Umbilical cord (tissue), 2 donors: ENCODE results near the gene PIK3R5. TPM values are rescaled to one million over a fixed set of nuclear protein-coding genes. Genes with fewer than 3 reads are reported as not detected.
"Not testable (repeated sequence)": the region's sequence is repeated elsewhere in the genome, so short reads cannot be mapped to it uniquely, and the experiment has no call there.

Source experiments
- DNase-seq: peaks from one replicate; pipeline ENCODE4 v3.0.0-alpha.2; 2015; ENCODE audit warnings: low spot score
- total RNA-seq: library from RNA; depleted of rRNA; stranded (reverse); fragments of >200 nt; gene quantifications from one replicate; pipeline ENCODE4 v1.2.3, GENCODE V29; 2014; ENCODE audit warnings: low replicate concordance; ENCODE audit not compliant: insufficient read depth

PIK3R5 gene
- total RNA-seq, 1 donor from 2014 or later = 4.3 TPM

DNA sequence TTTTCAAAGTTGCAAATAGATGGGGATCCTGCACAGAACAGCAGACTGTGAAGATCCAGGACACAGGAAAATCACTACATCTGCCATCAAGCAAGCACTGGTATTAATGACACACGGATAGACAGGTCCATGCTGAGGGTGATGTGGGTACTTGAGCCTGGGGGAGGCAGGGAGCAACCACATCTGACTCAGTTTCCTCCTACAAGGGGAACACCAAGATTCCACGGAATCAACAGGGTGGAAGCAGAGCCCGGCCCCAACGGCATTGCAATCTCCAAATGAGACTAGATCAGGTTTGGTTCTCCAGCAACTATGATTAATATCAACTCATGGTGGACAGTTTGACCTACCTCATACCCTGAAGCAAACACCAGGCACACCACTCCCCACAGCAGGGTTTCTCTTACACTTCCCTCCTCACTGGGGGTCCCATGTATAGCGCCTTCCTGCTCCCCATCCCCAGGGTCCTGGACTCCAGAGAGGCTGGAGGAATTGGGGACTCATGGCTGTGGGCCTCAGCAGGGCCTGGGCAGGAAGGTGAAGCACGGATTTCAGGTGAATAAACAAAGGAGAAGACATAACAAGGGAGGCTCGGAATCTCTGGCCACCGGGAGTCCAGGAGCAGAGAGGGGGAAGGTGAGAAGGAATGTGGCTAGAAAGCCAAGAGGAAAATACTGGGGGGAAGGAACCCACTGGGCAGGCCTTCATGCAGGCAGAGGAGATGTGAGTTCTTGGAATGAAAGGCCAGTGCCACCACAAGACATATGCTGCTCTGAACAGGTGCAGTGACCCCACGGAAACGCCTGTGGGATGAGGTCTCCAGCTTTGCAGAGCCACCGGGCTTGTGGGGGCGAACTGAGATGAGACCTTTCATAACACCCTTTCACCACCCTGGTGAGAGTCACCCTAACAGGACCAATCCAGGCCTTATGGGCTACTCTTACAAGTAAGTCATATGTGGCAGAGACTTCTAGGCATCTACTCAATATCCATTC, 68.6 kb downstream of the PIK3R5 start:
- no peak for DNase-seq

DNA sequence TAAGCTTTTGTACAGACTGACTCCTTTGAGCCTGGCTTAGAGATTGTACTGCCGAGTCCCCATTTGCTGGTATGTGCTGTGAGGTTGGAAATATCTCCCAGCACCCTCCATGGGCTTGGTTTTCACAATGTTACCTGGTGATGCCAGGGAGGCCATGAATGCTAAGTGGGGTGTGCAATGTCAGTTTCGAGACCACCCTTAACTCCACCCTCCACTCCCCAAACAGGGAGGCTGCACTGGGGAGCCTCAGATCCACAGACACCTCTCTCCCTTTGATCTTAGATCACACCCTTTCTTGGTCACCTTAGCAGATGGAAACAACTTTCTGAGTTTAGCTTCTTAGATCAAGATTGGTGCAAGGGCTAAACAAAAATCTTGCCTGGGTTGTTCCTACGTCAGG, 69.4 kb downstream of the PIK3R5 start:
- DNase-seq = no peak

DNA sequence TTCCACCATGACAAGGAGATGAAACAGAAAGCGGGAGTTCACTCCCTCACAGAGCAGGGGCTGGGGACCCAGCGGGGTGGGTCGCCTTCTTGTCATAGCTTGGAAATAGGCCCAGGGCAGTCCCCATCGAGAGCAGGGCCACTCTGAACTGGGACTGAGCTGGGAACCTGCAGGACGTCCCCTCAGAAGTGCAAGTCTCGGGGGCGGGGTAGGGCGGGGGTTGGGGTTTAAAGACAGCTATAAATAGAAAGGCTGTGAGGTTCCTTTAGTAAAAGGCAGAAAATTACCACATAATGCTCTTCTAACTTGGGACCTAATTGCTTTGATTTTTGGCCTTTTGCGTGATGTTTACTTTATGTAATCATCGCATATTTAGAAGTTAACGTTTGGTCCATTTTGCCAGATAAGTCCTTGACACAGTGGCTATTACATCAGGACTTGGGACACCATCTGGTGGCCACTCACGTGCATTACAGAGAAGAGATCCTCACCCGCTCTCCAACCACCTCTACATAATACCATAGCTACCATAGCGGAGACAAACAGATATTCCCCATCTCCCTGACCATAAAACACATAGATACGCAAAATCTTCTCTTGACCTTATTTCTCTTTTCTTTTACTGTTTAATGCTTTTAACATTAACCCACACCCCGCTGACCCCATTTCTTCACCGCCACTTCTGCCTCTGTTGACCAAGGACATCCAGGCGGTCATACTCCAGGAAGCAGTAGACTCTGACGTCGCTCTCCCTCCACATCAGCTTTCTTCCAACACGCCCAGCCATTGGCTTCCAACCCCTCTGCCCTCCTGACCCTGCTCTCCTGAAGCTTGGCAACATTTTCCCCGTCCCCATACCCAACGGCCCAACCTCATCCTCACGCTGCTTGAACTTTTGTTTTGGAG, 70.6 kb downstream of the PIK3R5 start:
- DNase-seq = peak; percentile 72

DNA sequence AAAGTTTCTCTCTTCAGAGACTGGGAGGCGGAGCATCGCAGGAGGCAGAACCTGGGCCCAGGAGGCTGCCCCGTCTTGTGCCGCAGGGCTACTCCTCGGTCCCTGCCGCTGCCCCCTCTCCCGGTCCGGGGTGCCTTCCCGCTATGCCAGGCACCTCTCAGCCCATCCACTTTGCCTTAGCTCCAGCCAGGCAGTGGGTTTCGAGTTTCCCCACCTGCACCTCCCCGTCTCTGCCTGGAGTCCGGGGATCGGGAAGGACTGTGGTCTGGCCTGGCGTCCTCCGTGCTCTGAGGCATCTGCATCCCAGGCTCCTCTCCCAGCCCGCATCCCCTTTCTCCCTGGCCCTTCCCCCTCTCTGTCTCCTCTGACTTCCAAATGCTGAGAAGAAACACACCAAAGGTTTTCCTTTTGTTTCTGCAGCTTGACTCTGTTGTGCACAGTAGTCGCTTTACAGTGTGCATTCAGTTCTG, 71.3 kb downstream of the PIK3R5 start:
- DNase-seq = no peak

DNA sequence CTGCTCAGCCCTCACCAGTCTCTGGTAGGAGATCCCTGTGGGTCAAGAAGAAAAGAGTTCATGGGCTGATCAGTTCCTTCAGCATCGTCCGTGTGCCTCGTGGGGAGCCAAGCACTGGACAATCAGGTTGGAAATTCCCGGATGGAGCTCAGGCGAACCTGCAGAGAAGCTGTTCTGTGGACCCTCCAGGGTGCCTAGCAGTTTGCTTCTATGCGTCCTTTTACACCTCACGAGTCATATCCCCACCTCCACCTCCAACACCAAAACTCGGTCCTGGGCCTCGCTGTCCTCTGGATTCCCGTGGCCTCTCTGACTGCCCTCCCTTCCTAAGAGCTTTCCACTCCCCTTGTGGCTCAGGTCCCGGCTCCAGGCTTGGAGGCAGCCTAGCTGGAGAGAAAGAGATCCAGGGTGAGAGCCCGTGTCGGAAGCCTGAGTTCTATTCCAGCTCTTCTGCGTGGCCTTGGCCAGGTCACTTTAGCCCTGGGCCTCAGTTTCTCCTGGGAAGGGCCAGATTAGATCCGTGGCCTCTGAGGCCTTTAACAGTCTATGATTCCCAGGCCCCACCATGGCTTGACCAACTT, 71.8 kb downstream of the PIK3R5 start:
- no peak for DNase-seq

DNA sequence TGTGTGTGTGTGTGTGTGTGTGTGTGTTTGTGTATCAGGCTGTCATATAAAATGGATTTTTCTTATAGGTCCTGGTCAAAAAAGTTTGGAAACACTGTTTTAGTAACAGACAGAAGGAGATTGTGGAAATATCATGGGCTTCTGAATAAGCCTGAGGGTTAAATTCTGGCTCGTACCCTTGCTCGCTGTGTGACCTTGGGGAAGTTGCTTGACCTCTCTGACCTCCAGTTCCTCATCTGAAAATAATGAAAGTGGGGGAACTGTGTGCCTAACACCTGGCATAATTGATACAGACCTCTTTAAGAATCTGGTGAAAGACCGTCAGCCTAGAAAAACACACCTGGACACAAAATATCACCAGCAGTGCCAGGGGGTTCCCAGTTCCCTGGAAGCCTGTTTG, 72.4 kb downstream of the PIK3R5 start:
- no peak for DNase-seq

DNA sequence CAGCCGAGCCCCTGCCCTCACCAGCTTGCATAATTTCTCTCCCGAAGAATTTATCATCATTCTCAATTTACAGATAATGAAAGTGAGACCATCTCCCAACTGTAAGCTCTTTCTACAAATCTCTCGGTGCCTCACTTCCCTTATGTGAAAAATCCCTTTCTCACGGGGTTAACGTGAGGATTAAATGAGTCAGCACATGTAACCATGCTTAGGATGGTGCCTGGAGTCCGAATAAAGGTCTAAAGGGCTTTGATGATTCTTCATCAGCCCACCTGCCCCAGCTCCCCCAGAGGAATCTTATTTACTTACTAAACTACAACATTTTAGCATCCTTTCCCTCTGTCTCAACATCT, 73.2 kb downstream of the PIK3R5 start:
- no peak for DNase-seq

DNA sequence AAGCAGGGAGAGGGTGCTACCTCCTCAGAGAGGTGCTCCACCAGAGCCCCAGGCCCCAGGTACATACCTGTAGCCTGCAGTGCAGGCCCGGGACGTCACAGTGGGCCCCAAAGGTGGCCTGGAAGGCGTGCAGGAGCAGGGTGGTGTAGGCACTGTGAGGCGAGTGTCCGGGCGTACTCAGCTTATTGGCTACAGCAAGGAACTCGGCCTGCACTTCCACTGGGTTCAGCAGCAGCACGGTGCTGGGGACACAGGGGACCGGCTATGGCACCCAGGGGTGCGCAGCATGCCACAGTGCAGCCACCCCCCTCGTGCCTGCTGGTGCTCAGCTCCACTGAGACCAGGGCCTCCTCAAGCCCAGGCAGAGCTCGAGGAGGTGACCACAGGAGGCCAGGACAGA, 74.8 kb downstream of the PIK3R5 start:
- DNase-seq = no peak

DNA sequence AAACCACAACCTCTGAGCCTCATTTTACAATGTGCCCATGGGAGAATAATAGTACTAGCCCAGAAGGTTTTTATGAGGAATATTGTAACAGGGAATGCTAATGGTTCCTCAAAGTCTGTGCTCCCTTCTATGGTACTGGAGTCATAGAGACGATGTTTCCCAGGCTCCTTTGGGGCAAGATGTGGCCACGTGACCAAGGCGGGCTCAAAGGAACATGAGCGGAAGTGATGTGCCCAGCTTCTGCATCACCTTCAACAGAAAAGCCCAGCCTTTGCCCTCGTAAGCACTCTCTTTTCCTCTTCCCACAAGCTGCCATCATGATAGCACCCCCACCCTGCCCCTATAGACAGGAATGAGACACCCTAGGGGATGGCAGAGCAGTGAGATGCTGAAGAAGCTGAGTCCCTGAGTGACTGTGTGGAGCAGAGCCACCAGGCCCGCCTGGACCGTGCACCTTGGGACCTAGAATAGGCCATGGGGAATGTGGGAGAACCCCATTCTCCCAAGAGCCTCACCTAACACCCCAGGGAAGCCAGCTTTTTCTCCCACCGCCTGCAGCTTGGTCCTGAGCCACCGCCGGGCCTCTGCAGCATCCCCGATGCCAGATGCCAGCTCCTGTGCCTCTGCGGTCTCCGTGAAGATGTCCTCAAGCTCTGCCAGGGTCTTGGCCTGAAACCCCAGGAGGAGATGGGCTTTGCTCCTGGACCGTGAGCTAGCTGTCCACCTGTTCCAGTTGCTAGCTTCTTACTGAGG, 75.9 kb downstream of the PIK3R5 start:
- DNase-seq = no peak

DNA sequence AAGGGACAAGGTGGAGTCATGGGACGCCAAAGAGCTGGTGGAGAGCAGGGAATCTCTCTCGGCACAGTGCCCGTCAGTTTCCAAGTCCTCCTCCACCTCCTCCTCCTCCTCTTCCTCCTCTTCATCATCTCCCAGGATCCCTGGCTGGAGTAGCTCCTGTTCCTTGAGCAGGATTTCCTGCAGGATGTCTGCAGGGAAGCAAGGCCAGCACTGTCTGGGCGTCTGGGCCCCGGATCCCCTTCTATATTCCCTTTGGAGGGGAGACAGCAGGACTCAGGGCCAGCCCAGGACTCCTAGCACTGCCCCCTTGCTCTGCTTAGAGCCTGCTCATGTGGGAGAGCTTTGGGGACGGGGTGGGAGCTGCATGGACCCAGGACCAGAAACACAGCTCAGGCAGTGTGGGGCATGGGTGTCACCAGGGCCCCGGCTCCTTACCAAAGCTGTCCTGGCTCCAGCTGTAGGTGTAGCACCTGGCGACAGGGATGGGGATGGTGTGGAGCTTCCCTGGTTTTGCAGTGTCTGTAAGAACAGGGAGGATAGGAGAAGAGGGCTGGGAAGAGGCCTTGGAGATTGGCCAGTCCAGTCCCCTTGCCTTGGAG, 76.7 kb downstream of the PIK3R5 start:
- DNase-seq = no peak

DNA sequence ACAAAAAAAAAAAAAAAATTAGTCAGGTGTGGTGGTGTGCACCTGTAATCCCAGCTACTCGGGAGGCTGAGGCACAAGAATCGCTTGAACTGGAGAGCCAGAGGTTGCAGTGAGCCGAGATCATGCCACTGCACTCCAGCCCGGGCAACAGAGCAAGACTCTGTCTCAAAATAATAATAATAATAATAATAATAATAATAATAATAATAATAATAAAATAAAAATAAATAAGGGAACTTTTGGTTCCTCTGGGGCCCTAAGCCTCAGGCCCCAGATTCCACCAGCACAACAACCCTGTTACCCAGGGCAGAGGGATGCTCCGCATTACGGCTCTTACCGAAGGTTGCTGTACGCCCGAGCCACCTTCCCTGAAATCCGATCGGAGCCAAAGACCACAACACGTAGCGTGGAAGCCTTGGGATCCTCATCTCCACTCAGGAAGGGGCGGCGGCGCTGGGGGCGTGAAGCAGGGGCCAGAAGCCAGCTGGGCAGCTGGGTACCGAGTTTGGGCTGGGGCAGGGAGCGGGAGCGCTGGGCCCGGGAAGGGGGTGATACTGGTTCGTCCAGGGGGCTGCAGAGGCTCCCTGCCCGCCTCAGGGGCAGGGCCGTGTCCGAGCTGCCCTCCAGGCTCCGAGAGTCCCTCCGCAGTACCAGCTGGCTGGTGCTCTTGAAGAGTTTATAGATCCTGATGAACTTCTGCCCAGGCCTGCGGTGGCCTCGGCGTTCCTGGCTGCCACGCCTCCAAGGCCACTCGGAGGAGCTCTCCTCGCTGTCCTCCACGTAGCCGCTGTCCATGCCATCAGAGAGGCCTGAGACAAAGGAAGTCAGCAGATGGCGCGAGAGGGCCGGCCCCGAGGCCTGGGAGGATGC, 77.4 kb downstream of the PIK3R5 start:
- DNase-seq = peak; percentile 26

DNA sequence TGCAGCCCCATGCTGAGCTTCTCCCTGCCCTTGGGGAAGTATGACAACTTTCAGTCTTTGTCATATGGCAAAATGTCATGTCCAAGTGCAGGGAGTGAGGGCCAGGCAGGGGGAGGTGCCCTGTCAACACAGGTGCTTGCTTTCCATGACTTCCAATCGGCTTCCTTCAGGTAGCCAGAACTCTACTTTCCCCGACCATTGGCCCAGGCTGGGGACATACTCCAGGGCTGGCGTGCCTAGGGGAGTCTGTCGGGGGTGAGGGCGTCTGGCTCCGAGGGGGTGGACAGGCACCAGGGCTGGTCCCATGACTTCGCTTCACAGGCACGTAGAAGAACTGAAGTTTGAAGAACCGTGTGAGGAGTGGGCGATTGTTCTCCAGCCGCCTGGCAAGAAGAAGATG, 78.2 kb downstream of the PIK3R5 start:
- DNase-seq = no peak

DNA sequence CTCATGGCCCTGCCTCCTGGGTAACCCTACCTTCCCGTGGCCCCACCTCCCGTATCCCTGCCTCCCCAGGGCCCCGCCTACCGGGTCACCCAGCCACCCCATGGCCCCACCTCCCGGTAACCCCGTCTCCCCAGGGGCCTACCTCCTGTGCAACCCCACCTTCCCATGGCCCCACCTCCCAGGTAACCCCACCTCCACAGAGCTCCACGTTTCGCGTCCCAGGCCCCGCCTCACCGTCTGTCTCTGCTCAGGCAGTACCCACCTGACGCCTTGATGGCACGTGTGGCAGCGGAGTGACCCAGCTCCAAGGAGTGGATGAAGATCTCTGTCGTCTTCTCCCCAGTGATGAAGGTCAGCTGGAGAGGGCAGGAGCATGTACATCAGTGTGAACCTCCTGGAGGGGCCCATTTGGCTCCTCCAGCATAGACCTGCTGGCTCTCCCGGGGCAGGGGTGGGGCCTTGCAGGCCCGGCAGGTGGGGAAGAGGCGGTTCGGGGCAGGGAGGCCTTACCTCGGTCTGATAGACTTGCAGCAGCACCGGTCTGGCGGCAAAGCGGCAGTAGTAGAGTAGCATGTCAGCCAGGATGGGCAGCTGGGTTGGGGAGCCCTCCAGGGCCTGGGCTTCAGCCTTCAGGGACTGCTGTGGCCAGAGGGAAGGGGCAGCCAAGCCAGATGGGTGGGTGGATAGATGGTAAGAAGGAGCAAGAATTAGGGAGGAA, 79.4 kb downstream of the PIK3R5 start:
- no peak for DNase-seq

DNA sequence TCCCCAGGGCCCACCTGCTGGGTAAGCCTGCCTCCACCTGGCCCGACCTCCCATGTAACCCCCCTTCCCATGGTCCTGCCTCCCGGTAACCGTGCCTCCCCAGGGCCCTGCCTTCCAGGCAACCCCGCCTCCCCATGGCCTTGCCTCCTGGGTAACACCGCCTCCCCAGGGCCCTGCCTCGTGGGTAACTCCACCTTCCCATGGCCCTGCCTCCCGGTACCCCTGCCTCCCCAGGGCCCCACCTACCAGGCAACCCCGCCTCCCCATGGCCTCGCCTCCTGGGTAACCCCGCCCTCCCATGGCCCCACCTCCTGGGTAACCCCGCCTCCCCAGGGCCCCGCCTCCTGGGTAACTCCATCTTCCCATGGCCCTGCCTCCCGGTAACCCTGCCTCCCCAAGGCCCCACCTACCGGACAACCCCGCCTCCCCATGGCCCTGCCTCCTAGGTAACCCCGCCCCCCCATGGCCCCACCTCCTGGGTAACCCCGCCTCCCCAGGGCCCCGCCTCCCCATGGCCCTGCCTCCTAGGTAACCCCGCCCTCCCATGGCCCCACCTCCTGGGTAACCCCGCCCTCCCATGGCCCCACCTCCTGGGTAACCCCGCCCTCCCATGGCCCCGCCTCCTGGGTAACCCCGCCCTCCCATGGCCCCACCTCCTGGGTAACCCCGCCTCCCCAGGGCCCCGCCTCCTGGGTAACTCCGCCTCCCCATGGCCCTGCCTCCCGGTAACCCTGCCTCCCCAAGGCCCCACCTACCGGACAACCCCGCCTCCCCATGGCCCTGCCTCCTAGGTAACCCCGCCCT, 80.1 kb downstream of the PIK3R5 start:
- DNase-seq = not testable (repeated sequence)

DNA sequence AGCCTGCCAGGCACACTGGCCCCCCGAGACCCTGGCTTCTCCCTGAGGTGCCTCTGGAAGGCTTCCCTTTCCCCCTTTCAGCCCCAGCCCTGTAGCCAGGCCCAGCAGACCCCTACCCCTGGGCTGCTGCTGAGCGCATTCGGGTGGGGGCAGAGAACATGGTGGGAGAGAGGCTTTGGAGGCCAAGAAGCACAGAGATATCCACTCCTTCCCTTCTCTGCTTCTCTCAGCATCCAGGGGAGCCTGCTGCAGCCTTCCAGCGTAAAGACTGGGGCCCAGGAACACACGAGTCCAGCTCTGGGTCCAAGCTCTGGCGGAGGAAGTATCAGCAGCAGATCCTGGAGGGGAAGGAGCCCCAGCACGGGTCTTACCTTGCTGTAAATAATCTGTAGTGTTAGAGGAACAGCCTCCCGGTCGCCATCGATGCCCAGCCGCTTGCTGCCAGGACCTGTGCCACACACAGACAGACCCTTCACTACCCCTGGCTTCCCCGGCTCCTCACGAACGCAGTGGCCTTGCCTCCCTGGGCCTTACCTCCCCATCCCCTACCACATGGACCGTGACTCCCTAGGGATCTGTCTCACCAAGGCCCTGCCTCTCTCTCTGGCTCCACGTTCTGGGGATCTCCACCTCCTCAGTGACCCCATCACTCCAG, 81.0 kb downstream of the PIK3R5 start:
- DNase-seq = no peak

DNA sequence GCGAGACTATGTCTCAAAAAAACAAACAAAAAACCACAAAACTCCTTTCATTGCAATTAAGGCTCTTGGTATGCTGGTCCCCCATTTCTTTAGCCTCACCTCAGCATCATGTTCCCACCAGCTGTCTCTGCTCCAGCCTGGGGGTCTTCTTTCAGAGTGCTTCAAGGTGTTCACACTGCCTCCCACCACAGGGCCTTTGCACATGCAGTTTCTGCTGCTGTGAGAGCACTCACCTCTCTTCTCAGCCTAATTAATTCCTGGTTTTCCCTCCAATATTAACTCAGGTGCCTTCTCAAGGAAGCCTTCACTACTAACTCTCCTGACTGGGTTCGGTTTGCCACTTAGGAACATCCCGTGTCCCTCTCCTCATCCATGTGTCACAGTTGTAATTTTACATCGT, 82.2 kb downstream of the PIK3R5 start:
- DNase-seq = no peak

DNA sequence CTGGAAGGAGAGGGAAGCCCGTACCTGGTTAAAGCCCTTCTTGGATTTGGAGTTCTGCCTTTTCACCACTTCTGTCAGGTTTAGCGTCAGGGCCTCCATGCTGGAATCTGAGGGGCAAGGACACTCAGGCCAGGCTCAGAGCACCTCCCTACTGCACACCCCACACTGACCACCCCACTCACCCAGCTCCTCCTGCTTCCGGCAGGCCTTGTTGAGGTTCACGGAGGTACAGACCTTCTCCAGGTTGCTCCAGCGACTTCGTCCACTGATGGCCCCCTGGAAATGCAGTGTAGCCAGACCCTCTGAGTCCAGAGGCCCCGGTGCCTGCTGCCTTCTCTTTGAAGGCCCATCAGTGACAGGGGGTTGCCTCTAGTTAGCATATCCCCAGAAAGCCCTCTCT, 83.9 kb downstream of the PIK3R5 start:
- no peak for DNase-seq

DNA sequence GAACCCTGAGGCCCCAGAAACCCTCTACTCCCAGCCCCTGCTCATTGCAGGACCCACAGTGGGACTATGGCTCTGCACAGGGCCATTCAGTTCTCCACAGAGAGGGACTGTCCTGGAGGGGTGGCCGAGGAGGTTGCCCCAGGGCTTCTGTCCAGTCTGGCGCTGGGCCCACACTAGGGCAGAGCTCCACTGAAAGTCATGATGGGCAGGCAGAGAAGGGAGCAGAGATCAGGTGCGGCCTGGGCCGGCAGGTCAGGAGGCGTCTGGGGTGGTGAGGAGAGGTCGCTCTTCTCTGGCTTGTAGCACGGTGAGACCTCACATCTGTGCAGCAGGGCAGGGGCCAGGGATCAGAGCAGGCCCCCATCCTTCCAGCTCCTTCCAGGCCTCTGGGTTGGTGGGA, 85.0 kb downstream of the PIK3R5 start:
- DNase-seq = no peak
